Neuronal stem cell (in vitro differentiated cells): ENCODE data around the gene ROBO4.

Source experiments
- DNase-seq: peaks from one replicate; pipeline ENCODE4 v3.0.0-alpha.2; 2013; ENCODE audit warnings: low spot score
- H2AFZ ChIP-seq: one replicate; pipeline ENCODE4 v1.6.1; 2013; ENCODE audit warnings: mild to moderate bottlenecking, low read length, inconsistent platforms
- H2AK5ac ChIP-seq: 2 replicates; pipeline ENCODE4 v1.6.1; 2013; ENCODE audit warnings: low read depth, mild to moderate bottlenecking, inconsistent platforms, low read length, moderate library complexity, mixed read lengths
- H2BK120ac ChIP-seq: 2 replicates; pipeline ENCODE4 v1.6.1; 2013; ENCODE audit warnings: low read depth, mild to moderate bottlenecking, inconsistent platforms, low read length, moderate library complexity, mixed read lengths
- H2BK12ac ChIP-seq: one replicate; pipeline ENCODE4 v1.6.1; 2013; ENCODE audit warnings: low read length, inconsistent platforms
- H2BK15ac ChIP-seq: 2 replicates; pipeline ENCODE4 v1.6.1; 2013; ENCODE audit warnings: mild to moderate bottlenecking, low read length, inconsistent platforms, mixed read lengths
- H2BK5ac ChIP-seq: one replicate; pipeline ENCODE4 v1.6.1; 2013; ENCODE audit warnings: inconsistent platforms, mild to moderate bottlenecking, low read length, moderate library complexity
- H3K14ac ChIP-seq: one replicate; pipeline ENCODE4 v1.6.1; 2013; ENCODE audit warnings: low read length, inconsistent platforms
- H3K18ac ChIP-seq: 2 replicates; pipeline ENCODE4 v1.6.1; 2013; ENCODE audit warnings: low read length, inconsistent platforms
- H3K23ac ChIP-seq: 2 replicates; pipeline ENCODE4 v1.6.1; 2013; ENCODE audit warnings: low read depth, mild to moderate bottlenecking, mixed read lengths, low read length, inconsistent platforms; ENCODE audit not compliant: poor library complexity
- H3K27ac ChIP-seq: replicated peaks from 3 replicates; pipeline ENCODE4 v1.5.1; 2013; ENCODE audit warnings: low read length, inconsistent platforms
- H3K27me3 ChIP-seq, 3 experiments: 2 replicates each; pipeline ENCODE4 v1.6.1; 2013; ENCODE audit warnings: low read length in 3 of 3, mild to moderate bottlenecking in 2 of 3, inconsistent platforms in 1 of 3, low read depth in 1 of 3, mixed read lengths in 1 of 3, moderate library complexity in 1 of 3; ENCODE audit not compliant: control insufficient read depth in 3 of 3, insufficient read depth in 3 of 3
- H3K36me3 ChIP-seq, 2 donors: replicated peaks in 1 of 2; 2 replicates each; pipeline ENCODE4 v1.6.1; 2013; ENCODE audit warnings: low read length in 2 of 2; ENCODE audit not compliant: control insufficient read depth in 2 of 2, insufficient read depth in 2 of 2
- H3K4ac ChIP-seq: 2 replicates; pipeline ENCODE4 v1.6.1; 2013; ENCODE audit warnings: inconsistent platforms, mild to moderate bottlenecking, low read length, moderate library complexity
- H3K4me1 ChIP-seq, 2 donors: 1 replicate in 1 of 2; 2 replicates in 1 of 2; pipeline ENCODE4 v1.6.1; 2013; ENCODE audit warnings: low read length in 2 of 2, low read depth in 1 of 2; ENCODE audit not compliant: control insufficient read depth in 2 of 2, insufficient read depth in 1 of 2
- H3K4me2 ChIP-seq: one replicate; pipeline ENCODE4 v1.6.1; 2013; ENCODE audit warnings: mild to moderate bottlenecking, low read length, inconsistent platforms; ENCODE audit not compliant: insufficient read depth, poor library complexity, severe bottlenecking
- H3K4me3 ChIP-seq, 2 donors: 2 replicates each; pipeline ENCODE4 v1.5.1; 2013; ENCODE audit warnings: low read length in 2 of 2, mild to moderate bottlenecking in 2 of 2, inconsistent platforms in 1 of 2, moderate library complexity in 1 of 2
- H3K79me1 ChIP-seq: one replicate; pipeline ENCODE4 v1.6.1; 2013; ENCODE audit warnings: low read depth, mild to moderate bottlenecking, inconsistent platforms, low read length, moderate library complexity
- H3K9ac ChIP-seq: one replicate; pipeline ENCODE4 v1.6.1; 2013; ENCODE audit warnings: mild to moderate bottlenecking, low read depth, low read length, inconsistent platforms; ENCODE audit not compliant: poor library complexity
- H3K9me3 ChIP-seq, 2 donors: replicated peaks in 1 of 2; 2 replicates each; pipeline versions ENCODE3 to v1.6.1; 2013; ENCODE audit warnings: low read length in 2 of 2, mild to moderate bottlenecking in 2 of 2, inconsistent platforms in 1 of 2, low read depth in 1 of 2, mixed read lengths in 1 of 2, moderate library complexity in 1 of 2; ENCODE audit not compliant: control insufficient read depth in 2 of 2, insufficient read depth in 1 of 2
- H4K8ac ChIP-seq: one replicate; pipeline ENCODE4 v1.6.1; 2013; ENCODE audit warnings: low read depth, mild to moderate bottlenecking, inconsistent platforms, low read length, moderate library complexity
- H4K91ac ChIP-seq: one replicate; pipeline ENCODE4 v1.6.1; 2013; ENCODE audit warnings: low read length, low read depth, mild to moderate bottlenecking, inconsistent platforms; ENCODE audit not compliant: poor library complexity
- WGBS, 2 donors: extraction: QIAGEN DNeasy Blood & Tissue Kit; methylation state at CpG; one replicate each; pipeline ENCODE4 v1.1.7; 2013; ENCODE audit warnings: missing lambda C conversion rate in 2 of 2, mixed read lengths in 1 of 2; ENCODE audit not compliant: insufficient read length in 2 of 2, insufficient replicate concordance in 1 of 2; ENCODE audit errors: extremely low coverage in 2 of 2; 5-methylcytosine and 5-hydroxymethylcytosine counted together

The ROBO4 gene

DNA sequence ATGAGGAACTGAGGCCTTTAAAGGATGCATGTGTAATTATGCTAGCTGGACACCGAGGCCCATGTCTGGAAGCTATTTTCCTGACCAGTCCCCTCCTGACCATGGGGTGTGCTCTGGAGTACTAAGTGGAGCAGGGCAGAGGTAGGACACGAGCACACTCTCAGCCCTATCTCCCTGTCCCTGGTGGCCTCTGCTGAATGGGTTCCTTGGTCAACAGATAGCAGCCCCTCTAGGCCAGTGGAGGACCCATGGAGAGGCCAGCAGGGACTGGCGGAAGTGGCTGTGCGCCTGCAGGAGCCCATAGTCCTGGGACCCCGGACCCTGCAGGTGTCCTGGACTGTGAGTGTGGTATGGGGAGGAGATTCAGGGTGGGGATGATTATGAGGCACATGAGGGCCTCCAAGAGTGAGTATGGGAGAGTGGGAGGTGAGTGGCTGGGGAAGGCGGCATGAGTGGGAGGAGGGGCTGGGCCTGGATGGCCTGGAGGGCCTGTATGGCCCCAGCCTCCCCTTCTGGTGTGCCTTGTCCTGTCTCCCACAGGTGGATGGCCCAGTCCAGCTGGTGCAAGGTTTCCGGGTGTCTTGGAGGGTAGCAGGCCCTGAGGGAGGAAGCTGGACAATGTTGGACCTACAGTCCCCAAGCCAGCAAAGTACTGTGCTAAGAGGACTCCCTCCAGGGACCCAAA lies 23.0 kb downstream of the ROBO4 start:
- Histone ChIP-seq H2BK15ac (peak overlapping the region; percentile 90), H3K4ac (no peak overlapping the region), H3K27me3 (peaks cover 3 to 62% (median 43%) of the 10 kb centered on the region in 3 experiments), H3K4me2 (no peak overlapping the region), H3K4me3 (no peak overlapping the region), H3K79me1 (peaks cover 2% of the 10 kb centered on the region), H2AK5ac (peak overlapping the region; percentile 3), H3K23ac (peak overlapping the region; percentile 23), H3K9ac (no peak overlapping the region), H4K91ac (no peak overlapping the region), H3K14ac (no peak overlapping the region), H2BK12ac (no peak overlapping the region), H3K27ac (no peak overlapping the region), H2BK120ac (no peak overlapping the region), H3K36me3 (no peaks in the 10 kb centered on the region), H3K18ac (no peak overlapping the region), H3K4me1 (peaks cover 2 to 11% of the 10 kb centered on the region in 2 donors), H4K8ac (no peak overlapping the region), H2AFZ (no peak overlapping the region), H2BK5ac (no peak overlapping the region), H3K9me3 (no peaks in the 10 kb centered on the region)
- WGBS, 2 donors = no CpG with 5 or more reads among the region's 7 CpGs
- DNase-seq = no peak

- H2BK12ac ChIP-seq = no peak overlapping the region
- H3K9ac ChIP-seq = no peak overlapping the region
- no peak overlapping the region for H3K4me3 ChIP-seq
- no peak overlapping the region for H3K18ac ChIP-seq
- H3K23ac ChIP-seq = no peak overlapping the region
- no peak overlapping the region for H3K4ac ChIP-seq
- no peak overlapping the region for H2BK15ac ChIP-seq
- H2BK5ac ChIP-seq = no peak overlapping the region
- H3K27me3 ChIP-seq = peaks cover 8 to 70% (median 51%) of the 10 kb centered on the region in 3 experiments
- no peak overlapping the region for H4K8ac ChIP-seq
- DNase-seq = no peak
- H4K91ac ChIP-seq = no peak overlapping the region
- H3K79me1 ChIP-seq = peaks cover 2% of the 10 kb centered on the region
- no peak overlapping the region for H3K14ac ChIP-seq
- H2BK120ac ChIP-seq = no peak overlapping the region
- H3K27ac ChIP-seq = no peak overlapping the region
- H2AFZ ChIP-seq = no peak overlapping the region
- no CpG with 5 or more reads among the region's 8 CpGs for WGBS, 2 donors
- no peak overlapping the region for H2AK5ac ChIP-seq
- H3K4me2 ChIP-seq = no peak overlapping the region
- H3K4me1 ChIP-seq = peaks cover 2 to 12% of the 10 kb centered on the region in 2 donors
- H3K36me3 ChIP-seq = no peaks in the 10 kb centered on the region
- H3K9me3 ChIP-seq = no peaks in the 10 kb centered on the region
Measured at GRCh38 chr11:124873951-124874350, 23.7 kb downstream of the ROBO4 start.

- no peak overlapping the region for H4K91ac ChIP-seq
- no peak overlapping the region for H3K4me2 ChIP-seq
- H2BK120ac ChIP-seq = peak overlapping the region; percentile 41
- no peak for DNase-seq
- H3K79me1 ChIP-seq = peaks cover 2% of the 10 kb centered on the region
- no peak overlapping the region for H3K27ac ChIP-seq
- peaks cover 17 to 82% (median 61%) of the 10 kb centered on the region in 3 experiments for H3K27me3 ChIP-seq
- no peak overlapping the region for H2BK5ac ChIP-seq
- no peak overlapping the region for H3K9ac ChIP-seq
- H3K14ac ChIP-seq = no peak overlapping the region
- no peaks in the 10 kb centered on the region for H3K36me3 ChIP-seq
- peak overlapping the region; percentile 30 for H2BK15ac ChIP-seq
- no peak overlapping the region for H2AK5ac ChIP-seq
- no peak overlapping the region for H4K8ac ChIP-seq
- no peak overlapping the region for H3K18ac ChIP-seq
- H2BK12ac ChIP-seq = no peak overlapping the region
- H3K9me3 ChIP-seq = no peaks in the 10 kb centered on the region
- no CpG with 5 or more reads among the region's 9 CpGs for WGBS, 2 donors
- no peak overlapping the region for H3K4ac ChIP-seq
- H3K23ac ChIP-seq = no peak overlapping the region
- no peak overlapping the region for H2AFZ ChIP-seq
- peaks cover 2 to 13% of the 10 kb centered on the region in 2 donors for H3K4me1 ChIP-seq
- H3K4me3 ChIP-seq = no peak overlapping the region
Measured at GRCh38 chr11:124872741-124873140, 24.9 kb downstream of the ROBO4 start.

GRCh38 chr11:124872280-124872679 lies 25.4 kb downstream of the ROBO4 start:
- no peak overlapping the region for H4K8ac ChIP-seq
- H3K18ac ChIP-seq = peak overlapping the region; percentile 15
- H2BK120ac ChIP-seq = no peak overlapping the region
- peak overlapping the region; percentile 47 for H2AK5ac ChIP-seq
- H3K23ac ChIP-seq = no peak overlapping the region
- no peak overlapping the region for H2BK5ac ChIP-seq
- no peak overlapping the region for H3K4me3 ChIP-seq
- H3K27me3 ChIP-seq = peaks cover 20 to 86% (median 63%) of the 10 kb centered on the region in 3 experiments
- H2AFZ ChIP-seq = no peak overlapping the region
- H3K36me3 ChIP-seq = no peaks in the 10 kb centered on the region
- DNase-seq = no peak
- H3K4me1 ChIP-seq = peaks cover 2 to 12% of the 10 kb centered on the region in 2 donors
- H3K9ac ChIP-seq = no peak overlapping the region
- no peak overlapping the region for H2BK15ac ChIP-seq
- H4K91ac ChIP-seq = no peak overlapping the region
- H3K9me3 ChIP-seq = no peaks in the 10 kb centered on the region
- no peak overlapping the region for H3K4me2 ChIP-seq
- peaks cover 2% of the 10 kb centered on the region for H3K79me1 ChIP-seq
- no peak overlapping the region for H3K14ac ChIP-seq
- peak overlapping the region; percentile 51 for H2BK12ac ChIP-seq
- WGBS, 2 donors = no CpG with 5 or more reads among the region's 8 CpGs
- H3K4ac ChIP-seq = no peak overlapping the region
- no peak overlapping the region for H3K27ac ChIP-seq
